CD8-positive, alpha-beta memory T cell (primary cell): ENCODE data around the gene DVL3. TPM values are rescaled to one million over a fixed set of nuclear protein-coding genes. Genes with fewer than 3 reads are reported as not detected.

Source experiments
- CTCF ChIA-PET: fragments of 350-600 bp; sonication (Branson Sonifier 250); formaldehyde crosslinking; loops from one replicate; lab custom pipeline; 2021; ENCODE audit warnings: antibody characterized with exemption; lab: Charles Lee
- POLR2A ChIA-PET: fragments of 350-600 bp; sonication (Branson Sonifier 250); formaldehyde crosslinking; loops from one replicate; lab custom pipeline; 2021; ENCODE audit warnings: antibody characterized with exemption; lab: Charles Lee
- DNase-seq, 5 donors: peaks; one replicate each; pipeline versions ENCODE4 v3.0.0 to v3.0.0-alpha.2; 2020 to 2022; ENCODE audit warnings: mixed read lengths in 1 of 5
- H3K27ac ChIP-seq: one replicate; pipeline ENCODE4 v1.7.0; 2013; ENCODE audit warnings: low read depth, mild to moderate bottlenecking, low read length, moderate library complexity
- H3K27me3 ChIP-seq: 2 replicates; pipeline ENCODE4 v1.7.0; 2013; ENCODE audit warnings: low read length, mild to moderate bottlenecking; ENCODE audit not compliant: insufficient read depth, poor library complexity, severe bottlenecking
- H3K36me3 ChIP-seq: 2 replicates; pipeline ENCODE4 v1.7.0; 2013; ENCODE audit warnings: mild to moderate bottlenecking, low read length, moderate library complexity; ENCODE audit not compliant: insufficient read depth
- H3K4me1 ChIP-seq: 2 replicates; pipeline ENCODE4 v1.7.0; 2013; ENCODE audit warnings: mild to moderate bottlenecking, low read length, moderate library complexity; ENCODE audit not compliant: insufficient read depth
- H3K4me3 ChIP-seq: 2 replicates; pipeline ENCODE4 v1.7.0; 2013; ENCODE audit warnings: mild to moderate bottlenecking, low read length
- H3K9me3 ChIP-seq: 2 replicates; pipeline ENCODE4 v1.7.0; 2013; ENCODE audit warnings: mild to moderate bottlenecking, low read length
- H3K27ac Mint-ChIP-seq, 8 donors: one replicate each; pipeline ENCODE4 v1.8.0; 2020 to 2021; ENCODE audit warnings: mixed read lengths in 8 of 8, mild to moderate bottlenecking in 6 of 8, inconsistent platforms in 3 of 8, moderate library complexity in 3 of 8
- H3K27me3 Mint-ChIP-seq, 2 donors: one replicate each; pipeline ENCODE4 v1.8.0; 2020 to 2021; ENCODE audit warnings: mixed read lengths in 2 of 2, mild to moderate bottlenecking in 1 of 2, moderate library complexity in 1 of 2
- H3K36me3 Mint-ChIP-seq, 3 donors: one replicate each; pipeline ENCODE4 v1.8.0; 2020 to 2021; ENCODE audit warnings: mixed read lengths in 3 of 3, inconsistent platforms in 1 of 3, mild to moderate bottlenecking in 1 of 3
- H3K4me1 Mint-ChIP-seq, 3 donors: one replicate each; pipeline ENCODE4 v1.8.0; 2020 to 2021; ENCODE audit warnings: mixed read lengths in 3 of 3, inconsistent platforms in 1 of 3, mild to moderate bottlenecking in 1 of 3
- H3K4me3 Mint-ChIP-seq, 7 donors: one replicate each; pipeline ENCODE4 v1.8.0; 2020 to 2021; ENCODE audit warnings: mixed read lengths in 7 of 7, mild to moderate bottlenecking in 6 of 7, moderate library complexity in 4 of 7, inconsistent platforms in 2 of 7
- H3K9me3 Mint-ChIP-seq, 5 donors: one replicate each; pipeline ENCODE4 v1.8.0; 2020 to 2022; ENCODE audit warnings: mixed read lengths in 5 of 5, mild to moderate bottlenecking in 3 of 5, moderate library complexity in 2 of 5, inconsistent platforms in 1 of 5
- polyA plus RNA-seq: library from polyadenylated mRNA; unstranded; fragments of 300-500 nt; fragmentation: Illumina TruSeq; gene quantifications from one replicate; pipeline ENCODE4 v1.2.3, GENCODE V29; 2021
- total RNA-seq, 2 experiments: library from RNA; stranded (reverse); gene quantifications; one replicate each; pipeline ENCODE4 v1.2.3, GENCODE V29; 2021

Gene DVL3
- total and polyA plus RNA-seq, 3 experiments from 2014 or later, result 15.4 to 44.0 (median 38.5) TPM

GRCh38 chr3:184186902-184187207 is 31.7 kb downstream of the DVL3 start:
- peak overlapping the region; percentile 61 to 99 (median 92) for H3K27ac Mint-ChIP-seq
- CTCF ChIA-PET, result interaction anchor here (1.9 to 2.0 kb wide), 2 partner anchors 52 to 63 kb away, joined by 6 to 7 read pairs; partner anchors contain the start of genes EEF1AKMT4 and EIF2B5
- POLR2A ChIA-PET, result interaction anchor here (0.6 kb wide), 1 partner anchor 36 kb away, joined by 5 read pairs; no protein-coding TSS in a partner anchor
- H3K4me3 Mint-ChIP-seq, result peak overlapping the region; percentile 95 to 98 (median 98)
- H3K27me3 Mint-ChIP-seq, result no peaks in the 10 kb centered on the region
- H3K9me3 ChIP-seq, result no peaks in the 10 kb centered on the region
- H3K27me3 ChIP-seq, result no peaks in the 10 kb centered on the region
- H3K4me3 ChIP-seq, result peak overlapping the region; percentile 93
- peaks cover 0 to 84% (median 9%) of the 10 kb centered on the region in 3 donors for H3K36me3 Mint-ChIP-seq
- no peaks in the 10 kb centered on the region for H3K9me3 Mint-ChIP-seq
- DNase-seq, result no peak
- H3K36me3 ChIP-seq, result peaks cover 58% of the 10 kb centered on the region
- peaks cover 37 to 53% (median 44%) of the 10 kb centered on the region in 3 donors for H3K4me1 Mint-ChIP-seq
- H3K4me1 ChIP-seq, result peaks cover 21% of the 10 kb centered on the region
- H3K27ac ChIP-seq, result peak overlapping the region; percentile 69

DNA sequence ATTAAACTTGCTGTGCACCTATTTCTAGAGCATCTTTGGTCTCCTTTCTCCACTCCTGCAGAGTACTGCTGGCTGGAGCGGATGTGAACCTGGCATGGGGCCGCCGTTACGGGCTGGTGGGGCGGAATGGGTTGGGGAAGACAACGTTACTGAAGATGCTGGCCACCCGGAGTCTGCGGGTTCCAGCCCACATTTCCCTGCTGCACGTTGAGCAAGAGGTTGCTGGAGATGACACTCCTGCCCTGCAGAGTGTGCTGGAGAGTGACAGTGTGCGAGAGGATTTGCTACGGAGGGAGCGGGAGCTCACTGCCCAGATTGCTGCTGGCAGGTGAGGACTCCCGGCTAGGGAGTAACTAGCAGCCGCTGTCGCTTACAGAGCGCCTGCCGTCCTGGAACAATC is 32.9 kb downstream of the DVL3 start:
- ChIA-PET POLR2A (no interaction called here), CTCF (no interaction called here)
- peaks cover 58% of the 10 kb centered on the region for H3K36me3 ChIP-seq
- H3K36me3 Mint-ChIP-seq, result peaks cover 0 to 84% (median 3%) of the 10 kb centered on the region in 3 donors
- no peaks in the 10 kb centered on the region for H3K27me3 ChIP-seq
- DNase-seq, result no peak
- H3K4me3 ChIP-seq, result no peak overlapping the region
- no peaks in the 10 kb centered on the region for H3K27me3 Mint-ChIP-seq
- H3K27ac ChIP-seq, result no peak overlapping the region
- peak overlapping the region; percentile 3 to 98 (median 96) for H3K4me3 Mint-ChIP-seq
- no peaks in the 10 kb centered on the region for H3K9me3 ChIP-seq
- H3K4me1 Mint-ChIP-seq, result peaks cover 37 to 53% (median 44%) of the 10 kb centered on the region in 3 donors
- no peaks in the 10 kb centered on the region for H3K9me3 Mint-ChIP-seq
- peaks cover 21% of the 10 kb centered on the region for H3K4me1 ChIP-seq
- peak overlapping the region in 3 of 8 donors; percentile 68 to 97 (median 94) for H3K27ac Mint-ChIP-seq

DNA sequence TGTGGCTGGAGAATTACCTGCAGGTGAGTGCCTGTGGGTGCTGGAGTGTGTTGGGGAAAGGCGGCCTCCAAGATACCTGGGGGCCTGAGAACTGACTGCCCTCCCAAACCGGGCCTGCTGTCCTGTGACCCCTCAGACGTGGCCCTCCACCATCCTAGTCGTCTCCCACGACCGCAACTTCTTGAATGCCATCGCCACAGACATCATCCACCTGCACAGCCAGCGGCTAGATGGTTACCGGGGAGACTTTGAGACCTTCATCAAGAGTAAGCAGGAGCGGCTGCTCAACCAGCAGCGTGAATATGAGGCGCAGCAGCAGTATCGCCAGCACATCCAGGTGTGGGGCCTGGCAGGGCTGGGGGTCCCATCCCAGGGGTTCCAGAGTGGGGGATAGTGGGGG is 34.2 kb downstream of the DVL3 start:
- H3K4me1 ChIP-seq, result peaks cover 21% of the 10 kb centered on the region
- CTCF ChIA-PET, result no interaction called here

DNA sequence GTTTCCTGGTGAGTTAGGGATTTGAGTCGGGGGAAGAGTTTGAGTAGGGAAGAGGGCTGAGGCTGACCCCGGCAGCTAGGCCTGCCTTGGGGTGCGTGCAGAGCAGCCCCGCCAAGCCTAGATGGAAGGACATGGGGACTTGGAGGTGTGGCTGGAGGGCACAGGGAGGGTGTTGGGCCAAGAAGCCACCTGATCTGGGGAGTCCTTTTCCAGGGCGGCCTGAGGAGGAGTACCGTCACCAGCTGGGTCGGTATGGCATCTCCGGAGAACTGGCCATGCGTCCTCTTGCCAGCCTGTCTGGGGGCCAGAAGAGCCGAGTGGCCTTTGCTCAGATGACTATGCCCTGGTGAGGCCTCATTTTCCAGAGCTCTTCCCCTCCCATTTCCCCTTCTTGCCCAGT is 37.7 kb downstream of the DVL3 start:
- H3K27me3 Mint-ChIP-seq, result no peaks in the 10 kb centered on the region
- Histone ChIP-seq H3K27ac (no peak overlapping the region), H3K36me3 (peaks cover 60% of the 10 kb centered on the region), H3K9me3 (no peaks in the 10 kb centered on the region), H3K4me1 (no peaks in the 10 kb centered on the region), H3K4me3 (no peak overlapping the region), H3K27me3 (no peaks in the 10 kb centered on the region)
- peaks cover 11 to 22% (median 15%) of the 10 kb centered on the region in 3 donors for H3K4me1 Mint-ChIP-seq
- no peaks in the 10 kb centered on the region for H3K9me3 Mint-ChIP-seq
- no peak overlapping the region for H3K4me3 Mint-ChIP-seq
- ChIA-PET POLR2A (no interaction called here), CTCF (no interaction called here)
- H3K27ac Mint-ChIP-seq, result peak overlapping the region in 1 of 8 donors; percentile 54
- peaks cover 6 to 82% (median 10%) of the 10 kb centered on the region in 3 donors for H3K36me3 Mint-ChIP-seq
- no peak for DNase-seq

More for the DNA sequence above, 34.2 kb downstream of the DVL3 start:
- Mint-ChIP-seq H3K27ac (peak overlapping the region in 1 of 8 donors; percentile 79), H3K4me3 (peak overlapping the region in 1 of 7 donors; percentile 96), H3K36me3 (peaks cover 6 to 84% (median 7%) of the 10 kb centered on the region in 3 donors), H3K9me3 (no peaks in the 10 kb centered on the region), H3K27me3 (no peaks in the 10 kb centered on the region), H3K4me1 (peaks cover 37 to 53% (median 44%) of the 10 kb centered on the region in 3 donors)
- no peak overlapping the region for H3K4me3 ChIP-seq
- no peaks in the 10 kb centered on the region for H3K27me3 ChIP-seq
- no peak for DNase-seq
- H3K36me3 ChIP-seq, result peaks cover 59% of the 10 kb centered on the region
- no peaks in the 10 kb centered on the region for H3K9me3 ChIP-seq
- no peak overlapping the region for H3K27ac ChIP-seq
- POLR2A ChIA-PET, result no interaction called here

GRCh38 chr3:184193991-184194539 is 38.9 kb downstream of the DVL3 start:
- H3K27me3 Mint-ChIP-seq, result no peaks in the 10 kb centered on the region
- H3K4me3 Mint-ChIP-seq, result no peak overlapping the region
- CTCF ChIA-PET, result interaction anchor here (1.1 kb wide), 1 partner anchor 34 kb away, joined by 5 read pairs; no protein-coding TSS in a partner anchor
- Histone ChIP-seq H3K4me1 (no peaks in the 10 kb centered on the region), H3K4me3 (no peak overlapping the region), H3K27me3 (no peaks in the 10 kb centered on the region), H3K9me3 (no peaks in the 10 kb centered on the region), H3K36me3 (peaks cover 51% of the 10 kb centered on the region), H3K27ac (no peak overlapping the region)
- no peak overlapping the region for H3K27ac Mint-ChIP-seq
- H3K9me3 Mint-ChIP-seq, result no peaks in the 10 kb centered on the region
- POLR2A ChIA-PET, result no interaction called here
- DNase-seq, result no peak
- peaks cover 6 to 71% (median 8%) of the 10 kb centered on the region in 3 donors for H3K36me3 Mint-ChIP-seq
- peaks cover 5 to 10% (median 5%) of the 10 kb centered on the region in 3 donors for H3K4me1 Mint-ChIP-seq

GRCh38 chr3:184196536-184196935 is 41.4 kb downstream of the DVL3 start:
- Mint-ChIP-seq H3K27ac (no peak overlapping the region), H3K4me3 (no peak overlapping the region), H3K27me3 (no peaks in the 10 kb centered on the region), H3K9me3 (no peaks in the 10 kb centered on the region), H3K4me1 (no peaks in the 10 kb centered on the region), H3K36me3 (peaks cover 6 to 46% (median 8%) of the 10 kb centered on the region in 3 donors)
- DNase-seq, result no peak
- Histone ChIP-seq H3K4me1 (no peaks in the 10 kb centered on the region), H3K36me3 (peaks cover 26% of the 10 kb centered on the region), H3K27ac (no peak overlapping the region), H3K4me3 (no peak overlapping the region), H3K27me3 (no peaks in the 10 kb centered on the region), H3K9me3 (no peaks in the 10 kb centered on the region)
- CTCF ChIA-PET, result interaction anchor here (0.8 kb wide), 1 partner anchor 31 kb away, joined by 4 read pairs; no protein-coding TSS in a partner anchor
- POLR2A ChIA-PET, result no interaction called here

- ChIA-PET CTCF (interaction anchor here (1.2 kb wide), 1 partner anchor 29 kb away, joined by 7 read pairs; no protein-coding TSS in a partner anchor), POLR2A (no interaction called here)
- Mint-ChIP-seq H3K27ac (no peak overlapping the region), H3K4me3 (no peak overlapping the region), H3K9me3 (no peaks in the 10 kb centered on the region), H3K36me3 (peaks cover 6 to 26% (median 8%) of the 10 kb centered on the region in 3 donors), H3K4me1 (no peaks in the 10 kb centered on the region), H3K27me3 (peaks cover 2 to 5% of the 10 kb centered on the region in 2 donors)
- Histone ChIP-seq H3K36me3 (peaks cover 7% of the 10 kb centered on the region), H3K4me3 (no peak overlapping the region), H3K27ac (no peak overlapping the region), H3K4me1 (no peaks in the 10 kb centered on the region), H3K27me3 (no peaks in the 10 kb centered on the region), H3K9me3 (no peaks in the 10 kb centered on the region)
- DNase-seq, result no peak
Observed at GRCh38 chr3:184198509-184198908, 43.3 kb downstream of the DVL3 start.

DNA sequence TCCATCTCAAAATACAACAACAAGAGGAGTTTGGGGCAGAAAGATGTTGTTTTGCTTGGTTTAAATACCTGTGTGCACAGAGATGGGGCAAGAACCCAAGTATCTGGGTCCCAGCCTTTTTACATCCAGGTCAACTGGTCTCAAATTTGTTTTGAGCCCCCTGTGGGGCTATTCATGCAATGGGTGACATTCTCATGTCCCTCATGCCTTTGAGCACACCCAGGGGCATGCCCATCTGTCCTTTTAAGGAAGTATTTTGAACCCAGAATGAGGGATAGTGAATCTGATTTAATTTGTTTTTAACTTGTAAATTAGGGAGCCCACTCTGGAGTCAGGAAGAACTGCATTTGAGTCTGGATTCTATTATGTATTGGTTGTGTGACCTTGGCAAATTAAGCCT is 45.6 kb downstream of the DVL3 start:
- CTCF ChIA-PET, result no interaction called here

More for the DNA sequence above, 45.6 kb downstream of the DVL3 start:
- no peaks in the 10 kb centered on the region for H3K36me3 ChIP-seq
- no peaks in the 10 kb centered on the region for H3K27me3 ChIP-seq
- Mint-ChIP-seq H3K4me1 (no peaks in the 10 kb centered on the region), H3K27ac (peak overlapping the region in 1 of 8 donors; percentile 12), H3K36me3 (peaks cover 0 to 3% (median 1%) of the 10 kb centered on the region in 3 donors), H3K27me3 (peaks cover 10 to 14% of the 10 kb centered on the region in 2 donors), H3K9me3 (no peaks in the 10 kb centered on the region), H3K4me3 (no peak overlapping the region)
- H3K4me1 ChIP-seq, result no peaks in the 10 kb centered on the region
- no peaks in the 10 kb centered on the region for H3K9me3 ChIP-seq
- DNase-seq, result no peak
- POLR2A ChIA-PET, result no interaction called here
- H3K4me3 ChIP-seq, result no peak overlapping the region
- H3K27ac ChIP-seq, result no peak overlapping the region
